Measurements from ENCODE around the gene PPM1H.

PPM1H gene

GRCh38 chr12:62907078-62907477 lies 27.9 kb downstream of the PPM1H start:
- in situ Hi-C loops (cut with HindIII; ENCODE audit: low pct_ligation_motif_present, low sequenced_read_pairs) = no loop called here
- TF ChIP-seq CTCF (IDR thresholded peaks at IDR 0.05; ENCODE audit: low read depth, low read length, missing control alignments) = no peak
- no peak for DNase-seq
- Histone ChIP-seq H3K36me3 (replicated peaks) (no peaks in the 10 kb centered on the region), H3K27me3 (replicated peaks) (no peaks in the 10 kb centered on the region), H3K4me3 (ENCODE audit: low read depth, low read length) (no peak overlapping the region), H3K27ac (no peak overlapping the region)

GRCh38 chr12:62903151-62903550 lies 31.8 kb downstream of the PPM1H start:
- H3K36me3 ChIP-seq (replicated peaks) = no peaks in the 10 kb centered on the region
- H3K27ac ChIP-seq = no peak overlapping the region
- in situ Hi-C loops (cut with HindIII; ENCODE audit: low pct_ligation_motif_present, low sequenced_read_pairs) = no loop called here
- H3K27me3 ChIP-seq (replicated peaks) = no peaks in the 10 kb centered on the region
- H3K4me3 ChIP-seq (ENCODE audit: low read depth, low read length) = no peak overlapping the region
- no peak for DNase-seq
- TF ChIP-seq CTCF (IDR thresholded peaks at IDR 0.05; ENCODE audit: low read depth, low read length, missing control alignments) = no peak

GRCh38 chr12:62900686-62901272 lies 34.2 kb downstream of the PPM1H start:
- in situ Hi-C loops (cut with HindIII; ENCODE audit: low pct_ligation_motif_present, low sequenced_read_pairs) = no loop called here

GRCh38 chr12:62899568-62900390 lies 35.2 kb downstream of the PPM1H start:
- DNase-seq = no peak
- Histone ChIP-seq H3K36me3 (replicated peaks) (no peaks in the 10 kb centered on the region), H3K4me3 (ENCODE audit: low read depth, low read length) (no peak overlapping the region), H3K27ac (no peak overlapping the region), H3K27me3 (replicated peaks) (no peaks in the 10 kb centered on the region)
- TF ChIP-seq CTCF (IDR thresholded peaks at IDR 0.05; ENCODE audit: low read depth, low read length, missing control alignments) = no peak
- in situ Hi-C loops (cut with HindIII; ENCODE audit: low pct_ligation_motif_present, low sequenced_read_pairs) = no loop called here

More at GRCh38 chr12:62900686-62901272, 34.2 kb downstream of the PPM1H start:
- no peak for DNase-seq
- no peak overlapping the region for H3K4me3 ChIP-seq (ENCODE audit: low read depth, low read length)
- no peak for TF ChIP-seq CTCF (IDR thresholded peaks at IDR 0.05; ENCODE audit: low read depth, low read length, missing control alignments)
- H3K27ac ChIP-seq = no peak overlapping the region
- H3K27me3 ChIP-seq (replicated peaks) = no peaks in the 10 kb centered on the region
- no peaks in the 10 kb centered on the region for H3K36me3 ChIP-seq (replicated peaks)

- Histone ChIP-seq H3K27me3 (replicated peaks) (no peaks in the 10 kb centered on the region), H3K36me3 (replicated peaks) (no peaks in the 10 kb centered on the region), H3K4me3 (ENCODE audit: low read depth, low read length) (no peak overlapping the region), H3K27ac (no peak overlapping the region)
- no peak for DNase-seq
- TF ChIP-seq CTCF (IDR thresholded peaks at IDR 0.05; ENCODE audit: low read depth, low read length, missing control alignments) = no peak
- in situ Hi-C loops (cut with HindIII; ENCODE audit: low pct_ligation_motif_present, low sequenced_read_pairs) = no loop called here
Measured at GRCh38 chr12:62898526-62898925, 36.4 kb downstream of the PPM1H start.

Measured in brain microvascular endothelial cell (primary cell).